HEK293 (cell line): ENCODE results near the gene NFKB1.

Experiments used
- CTCF ChIA-PET: fragments of 350-600 bp; formaldehyde crosslinking; extraction: SDS; loops from one replicate; lab custom pipeline; 2021; ENCODE audit warnings: antibody characterized with exemption; lab: Yijun Ruan, JAX
- POLR2A ChIA-PET: fragments of 300-600 bp; formaldehyde crosslinking; extraction: SDS; loops from one replicate; lab custom pipeline; 2020; ENCODE audit warnings: antibody characterized with exemption, inconsistent platforms; lab: Yijun Ruan, JAX
- H3K27ac ChIP-seq: fragments of 200-500 bp; sonication (Bioruptor generic); 2 replicates; pipeline ENCODE4 v1.5.1; 2014; ENCODE audit warnings: low read depth, low read length, control low read depth, inconsistent platforms; ENCODE audit errors: extremely low read depth
- H3K36me3 ChIP-seq, 2 experiments: fragments of 200-500 bp in 1 of 2; sonication (Bioruptor generic) in 1 of 2; 1 replicate in 1 of 2; 2 replicates in 1 of 2; pipeline ENCODE4 v1.5.1; 2014 to 2017; ENCODE audit warnings: inconsistent platforms in 2 of 2, low read length in 2 of 2; ENCODE audit not compliant: control insufficient read depth in 2 of 2, insufficient read depth in 1 of 2
- H3K4me1 ChIP-seq: fragments of 200-500 bp; sonication (Bioruptor generic); 2 replicates; pipeline ENCODE4 v1.5.1; 2014; ENCODE audit warnings: mild to moderate bottlenecking, low read length, inconsistent platforms; ENCODE audit not compliant: control insufficient read depth, insufficient read depth
- H3K4me3 ChIP-seq: 2 replicates; pipeline ENCODE4 v1.5.1; 2011; ENCODE audit warnings: low read depth, mild to moderate bottlenecking, control low read depth, low read length, moderate library complexity
- H3K9me3 ChIP-seq: fragments of 200-500 bp; sonication (Bioruptor generic); 2 replicates; pipeline ENCODE4 v1.5.1; 2014; ENCODE audit warnings: low read depth, low read length, inconsistent platforms; ENCODE audit not compliant: control insufficient read depth, insufficient read depth
- BCL11B ChIP-seq: fragments of 450-650 bp; formaldehyde crosslinking; IDR thresholded peaks from 2 replicates; pipeline ENCODE4 v1.5.1; 2016; ENCODE audit warnings: low read depth, missing biosample characterization, missing genetic modification characterization
- BCL6B ChIP-seq: fragments of 450-650 bp; formaldehyde crosslinking; IDR thresholded peaks from 2 replicates; pipeline ENCODE4 v1.5.1; 2017; ENCODE audit warnings: missing biosample characterization, missing genetic modification characterization
- CTCF ChIP-seq: fragments of 450-650 bp; formaldehyde crosslinking; IDR thresholded peaks from 2 replicates; pipeline ENCODE4 v1.5.1; 2016; ENCODE audit warnings: missing biosample characterization, missing genetic modification characterization
- GLI2 ChIP-seq: fragments of 450-650 bp; formaldehyde crosslinking; IDR thresholded peaks from 2 replicates; pipeline ENCODE4; 2017; ENCODE audit warnings: missing biosample characterization, missing genetic modification characterization, low read depth, borderline replicate concordance
- KLF16 ChIP-seq: fragments of 450-650 bp; formaldehyde crosslinking; IDR thresholded peaks from 2 replicates; pipeline ENCODE4 v1.5.1; 2017; ENCODE audit warnings: missing biosample characterization, missing genetic modification characterization
- KLF9 ChIP-seq: fragments of 450-650 bp; formaldehyde crosslinking; IDR thresholded peaks from 2 replicates; pipeline ENCODE4 v1.5.1; 2016; ENCODE audit warnings: missing biosample characterization, missing genetic modification characterization, low read depth
- SP2 ChIP-seq: fragments of 450-650 bp; formaldehyde crosslinking; IDR thresholded peaks from 2 replicates; pipeline ENCODE4 v1.5.1; 2016; ENCODE audit warnings: missing biosample characterization, missing genetic modification characterization
- TCF7L2 ChIP-seq: IDR thresholded peaks from 2 replicates; pipeline ENCODE4 v1.6.1; 2011; ENCODE audit warnings: low read depth, mild to moderate bottlenecking, inconsistent platforms, low read length, moderate library complexity, borderline replicate concordance
- ZBTB1 ChIP-seq: fragments of 450-650 bp; formaldehyde crosslinking; IDR thresholded peaks from 2 replicates; pipeline ENCODE4 v1.5.1; 2016; ENCODE audit warnings: missing biosample characterization, missing genetic modification characterization
- ZBTB44 ChIP-seq: fragments of 450-650 bp; IDR thresholded peaks from 2 replicates; pipeline ENCODE4 v1.5.1; 2018; ENCODE audit warnings: missing biosample characterization, mild to moderate bottlenecking, missing genetic modification characterization
- ZBTB7A ChIP-seq: fragments of 450-650 bp; formaldehyde crosslinking; IDR thresholded peaks from 2 replicates; pipeline ENCODE4 v1.5.1; 2016; ENCODE audit warnings: low read depth, missing biosample characterization, missing genetic modification characterization
- ZEB2 ChIP-seq: fragments of 450-650 bp; formaldehyde crosslinking; IDR thresholded peaks from 2 replicates; pipeline ENCODE4 v1.5.1; 2016; ENCODE audit warnings: missing biosample characterization, missing genetic modification characterization
- ZFP41 ChIP-seq: fragments of 450-650 bp; formaldehyde crosslinking; IDR thresholded peaks from 2 replicates; pipeline ENCODE4 v1.5.1; 2016; ENCODE audit warnings: missing biosample characterization, missing genetic modification characterization, borderline replicate concordance
- ZNF18 ChIP-seq: fragments of 450-650 bp; formaldehyde crosslinking; IDR thresholded peaks from 2 replicates; pipeline ENCODE4 v1.5.1; 2016; ENCODE audit warnings: missing biosample characterization, missing genetic modification characterization
- ZNF211 ChIP-seq: fragments of 450-650 bp; formaldehyde crosslinking; IDR thresholded peaks from 2 replicates; pipeline ENCODE4 v1.5.1; 2016; ENCODE audit warnings: low read depth, missing biosample characterization, missing genetic modification characterization
- ZNF214 ChIP-seq: fragments of 450-650 bp; formaldehyde crosslinking; IDR thresholded peaks from 2 replicates; pipeline ENCODE4 v1.5.1; 2017; ENCODE audit warnings: missing biosample characterization, mild to moderate bottlenecking, missing genetic modification characterization, borderline replicate concordance
- ZNF266 ChIP-seq: fragments of 450-650 bp; formaldehyde crosslinking; IDR thresholded peaks from 2 replicates; pipeline ENCODE4 v1.5.1; 2016; ENCODE audit warnings: missing biosample characterization, missing genetic modification characterization, low read depth
- ZNF341 ChIP-seq: fragments of 450-650 bp; formaldehyde crosslinking; IDR thresholded peaks from 2 replicates; pipeline ENCODE4; 2016; ENCODE audit warnings: low read depth, missing biosample characterization, missing genetic modification characterization
- ZNF488 ChIP-seq: fragments of 450-650 bp; formaldehyde crosslinking; IDR thresholded peaks from 2 replicates; pipeline ENCODE4 v1.5.1; 2016; ENCODE audit warnings: missing biosample characterization, missing genetic modification characterization
- ZNF514 ChIP-seq: fragments of 450-650 bp; formaldehyde crosslinking; IDR thresholded peaks from 2 replicates; pipeline ENCODE4 v1.5.1; 2016; ENCODE audit warnings: missing biosample characterization, missing genetic modification characterization
- ZNF549 ChIP-seq: fragments of 450-650 bp; IDR thresholded peaks from 2 replicates; pipeline ENCODE4 v1.5.1; 2018; ENCODE audit warnings: missing biosample characterization, missing genetic modification characterization, mild to moderate bottlenecking, inconsistent platforms, moderate library complexity
- ZNF624 ChIP-seq: fragments of 450-650 bp; formaldehyde crosslinking; IDR thresholded peaks from 2 replicates; pipeline ENCODE4 v1.5.1; 2017; ENCODE audit warnings: missing biosample characterization, missing genetic modification characterization
- ZNF654 ChIP-seq: fragments of 450-650 bp; formaldehyde crosslinking; IDR thresholded peaks from 2 replicates; pipeline ENCODE4 v1.5.1; 2016; ENCODE audit warnings: low read depth, missing biosample characterization, missing genetic modification characterization
- ZNF76 ChIP-seq: fragments of 450-650 bp; formaldehyde crosslinking; IDR thresholded peaks from 2 replicates; pipeline ENCODE4; 2016; ENCODE audit warnings: low read depth, missing biosample characterization, missing genetic modification characterization, borderline replicate concordance
- ZSCAN30 ChIP-seq: fragments of 450-650 bp; IDR thresholded peaks from 2 replicates; pipeline ENCODE4 v1.5.1; 2018; ENCODE audit warnings: missing biosample characterization, mild to moderate bottlenecking, missing genetic modification characterization, moderate library complexity

NFKB1 gene

GRCh38 chr4:102637391-102637790 lies 136.2 kb downstream of the NFKB1 start (continued):
- TF ChIP-seq ZNF211 (tag by site-specific recombination) (no peak), ZEB2 (tag by site-specific recombination) (no peak), ZNF488 (no peak), KLF16 (tag by site-specific recombination) (no peak)

- TF ChIP-seq KLF9 (tag by site-specific recombination) (no peak), ZNF18 (no peak), GLI2 (tag by site-specific recombination) (no peak), ZBTB44 (tag by site-specific recombination) (no peak), ZFP41 (no peak)
- CTCF ChIA-PET: no interaction called here
- Histone ChIP-seq H3K4me3 (no peak overlapping the region), H3K27ac (no peak overlapping the region), H3K4me1 (no peaks in the 10 kb centered on the region), H3K36me3 (peaks cover 0 to 41% of the 10 kb centered on the region in 2 experiments; a peak in 1 of 3 replicates), H3K9me3 (no peaks in the 10 kb centered on the region)
- POLR2A ChIA-PET: no interaction called here
Measured at GRCh38 chr4:102638621-102639020, 137.5 kb downstream of the NFKB1 start.

GRCh38 chr4:102639598-102639997 lies 138.4 kb downstream of the NFKB1 start:
- Histone ChIP-seq H3K4me1 (no peaks in the 10 kb centered on the region), H3K4me3 (no peak overlapping the region), H3K27ac (no peak overlapping the region), H3K9me3 (no peaks in the 10 kb centered on the region), H3K36me3 (peaks cover 0 to 35% of the 10 kb centered on the region in 2 experiments; a peak in 1 of 3 replicates)
- POLR2A ChIA-PET: no interaction called here
- CTCF ChIA-PET: no interaction called here
- no peak for TF ChIP-seq ZSCAN30
- TF ChIP-seq BCL11B: no peak
- TF ChIP-seq ZNF266 (tag by site-specific recombination): no peak
- no peak for TF ChIP-seq ZNF624 (tag by site-specific recombination)
- no peak for TF ChIP-seq ZNF488
- no peak for TF ChIP-seq ZBTB7A (tag by site-specific recombination)
- TF ChIP-seq ZFP41: no peak
- no peak for TF ChIP-seq SP2
- TF ChIP-seq ZNF514 (tag by site-specific recombination): no peak
- no peak for TF ChIP-seq TCF7L2
- TF ChIP-seq ZNF214: no peak
- TF ChIP-seq ZBTB1 (tag by site-specific recombination): no peak
- no peak for TF ChIP-seq ZNF341
- no peak for TF ChIP-seq ZNF76 (tag by site-specific recombination)
- no peak for TF ChIP-seq BCL6B (tag by site-specific recombination)
- TF ChIP-seq CTCF: no peak
- TF ChIP-seq ZNF549: no peak
- TF ChIP-seq ZNF654: no peak
